ENCODE results near the gene EPHA7. TPM values are rescaled to one million over a fixed set of nuclear protein-coding genes. Genes with fewer than 3 reads are reported as not detected.

The EPHA7 gene
- total RNA-seq, 1 experiment from 2014 or later = 0.17 TPM

DNA sequence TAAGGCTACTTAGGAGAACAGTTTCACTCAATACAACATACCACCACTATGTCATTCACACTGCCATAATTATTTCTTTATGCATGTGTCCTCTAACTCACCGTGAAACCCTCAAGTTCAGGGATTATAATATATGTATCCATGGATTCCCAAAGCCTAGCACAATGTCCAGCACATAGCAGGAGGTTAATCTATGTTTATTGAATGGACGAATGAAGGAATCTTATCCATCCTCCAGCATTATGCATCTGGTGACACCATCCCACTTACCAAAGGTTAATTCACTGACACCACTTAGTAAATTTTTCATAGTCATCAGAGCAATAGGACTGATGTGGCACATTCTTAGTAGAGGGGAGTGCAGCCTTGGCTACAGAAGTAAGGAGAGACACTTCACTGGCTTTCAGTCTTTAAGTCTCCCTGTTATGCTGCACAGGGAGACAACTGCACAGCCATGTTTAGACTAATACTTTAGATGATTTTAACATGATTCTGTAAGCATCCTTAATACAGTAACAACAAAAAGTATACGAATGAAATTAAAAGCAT, 49.7 kb downstream of the EPHA7 start:
- Mint-ChIP-seq H3K27ac (ENCODE audit: unreplicated experiment) (no peak overlapping the region), H3K9me3 (ENCODE audit: low read depth, unreplicated experiment) (no peaks in the 10 kb centered on the region), H3K36me3 (ENCODE audit: insufficient read depth, unreplicated experiment) (no peaks in the 10 kb centered on the region), H3K4me3 (ENCODE audit: low read depth, unreplicated experiment) (no peak overlapping the region), H3K4me1 (ENCODE audit: low read depth, unreplicated experiment) (no peaks in the 10 kb centered on the region), H3K27me3 (ENCODE audit: unreplicated experiment) (no peaks in the 10 kb centered on the region)
- TF ChIP-seq, protein P1, sequence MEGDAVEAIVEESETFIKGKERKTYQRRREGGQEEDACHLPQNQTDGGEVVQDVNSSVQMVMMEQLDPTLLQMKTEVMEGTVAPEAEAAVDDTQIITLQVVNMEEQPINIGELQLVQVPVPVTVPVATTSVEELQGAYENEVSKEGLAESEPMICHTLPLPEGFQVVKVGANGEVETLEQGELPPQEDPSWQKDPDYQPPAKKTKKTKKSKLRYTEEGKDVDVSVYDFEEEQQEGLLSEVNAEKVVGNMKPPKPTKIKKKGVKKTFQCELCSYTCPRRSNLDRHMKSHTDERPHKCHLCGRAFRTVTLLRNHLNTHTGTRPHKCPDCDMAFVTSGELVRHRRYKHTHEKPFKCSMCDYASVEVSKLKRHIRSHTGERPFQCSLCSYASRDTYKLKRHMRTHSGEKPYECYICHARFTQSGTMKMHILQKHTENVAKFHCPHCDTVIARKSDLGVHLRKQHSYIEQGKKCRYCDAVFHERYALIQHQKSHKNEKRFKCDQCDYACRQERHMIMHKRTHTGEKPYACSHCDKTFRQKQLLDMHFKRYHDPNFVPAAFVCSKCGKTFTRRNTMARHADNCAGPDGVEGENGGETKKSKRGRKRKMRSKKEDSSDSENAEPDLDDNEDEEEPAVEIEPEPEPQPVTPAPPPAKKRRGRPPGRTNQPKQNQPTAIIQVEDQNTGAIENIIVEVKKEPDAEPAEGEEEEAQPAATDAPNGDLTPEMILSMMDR (IDR thresholded peaks at IDR 0.05; ENCODE audit: unreplicated experiment) = no peak
- no peak for DNase-seq
- no TSS peak for BruUV-seq (replicated peaks)
- CTCF ChIA-PET = no interaction called here
- intact Hi-C loops (cut with micrococcal nuclease; ENCODE audit: unreplicated experiment) = no loop called here

- H3K4me3 Mint-ChIP-seq (ENCODE audit: low read depth, unreplicated experiment) = no peak overlapping the region
- no peaks in the 10 kb centered on the region for H3K27me3 Mint-ChIP-seq (ENCODE audit: unreplicated experiment)
These were observed 52.9 kb downstream of the EPHA7 start for GRCh38 chr6:93366506-93366905.

GRCh38 chr6:93365445-93365844, 53.9 kb downstream of the EPHA7 start:
- no peaks in the 10 kb centered on the region for H3K36me3 Mint-ChIP-seq (ENCODE audit: insufficient read depth, unreplicated experiment)
- no peaks in the 10 kb centered on the region for H3K9me3 Mint-ChIP-seq (ENCODE audit: low read depth, unreplicated experiment)
- no peak overlapping the region for H3K27ac Mint-ChIP-seq (ENCODE audit: unreplicated experiment)
- BruUV-seq (replicated peaks) = no TSS peak
- no peaks in the 10 kb centered on the region for H3K4me1 Mint-ChIP-seq (ENCODE audit: low read depth, unreplicated experiment)
- TF ChIP-seq, protein P1 (IDR thresholded peaks at IDR 0.05; ENCODE audit: unreplicated experiment) = no peak
- CTCF ChIA-PET = no interaction called here
- no peak overlapping the region for H3K4me3 Mint-ChIP-seq (ENCODE audit: low read depth, unreplicated experiment)
- no peaks in the 10 kb centered on the region for H3K27me3 Mint-ChIP-seq (ENCODE audit: unreplicated experiment)
- intact Hi-C loops (cut with micrococcal nuclease; ENCODE audit: unreplicated experiment) = no loop called here
- no peak for DNase-seq

More at GRCh38 chr6:93366506-93366905, 52.9 kb downstream of the EPHA7 start:
- BruUV-seq (replicated peaks) = no TSS peak
- H3K36me3 Mint-ChIP-seq (ENCODE audit: insufficient read depth, unreplicated experiment) = no peaks in the 10 kb centered on the region
- TF ChIP-seq, protein P1 (IDR thresholded peaks at IDR 0.05; ENCODE audit: unreplicated experiment) = no peak
- no peak overlapping the region for H3K27ac Mint-ChIP-seq (ENCODE audit: unreplicated experiment)
- H3K4me1 Mint-ChIP-seq (ENCODE audit: low read depth, unreplicated experiment) = no peaks in the 10 kb centered on the region
- no peak for DNase-seq
- no peaks in the 10 kb centered on the region for H3K9me3 Mint-ChIP-seq (ENCODE audit: low read depth, unreplicated experiment)
- intact Hi-C loops (cut with micrococcal nuclease; ENCODE audit: unreplicated experiment) = no loop called here
- CTCF ChIA-PET = no interaction called here

GRCh38 chr6:93358435-93358834, 60.9 kb downstream of the EPHA7 start:
- TF ChIP-seq, protein P1 (IDR thresholded peaks at IDR 0.05; ENCODE audit: unreplicated experiment) = no peak
- no peak for DNase-seq
- Mint-ChIP-seq H3K9me3 (ENCODE audit: low read depth, unreplicated experiment) (peaks cover 3% of the 10 kb centered on the region), H3K27ac (ENCODE audit: unreplicated experiment) (no peak overlapping the region), H3K36me3 (ENCODE audit: insufficient read depth, unreplicated experiment) (no peaks in the 10 kb centered on the region), H3K4me1 (ENCODE audit: low read depth, unreplicated experiment) (no peaks in the 10 kb centered on the region), H3K27me3 (ENCODE audit: unreplicated experiment) (no peaks in the 10 kb centered on the region), H3K4me3 (ENCODE audit: low read depth, unreplicated experiment) (no peak overlapping the region)
- CTCF ChIA-PET = interaction anchor here (0.5 kb wide), 1 partner anchor 168 kb away, joined by 4 read pairs; no protein-coding TSS in a partner anchor
- no TSS peak for BruUV-seq (replicated peaks)
- intact Hi-C loops (cut with micrococcal nuclease; ENCODE audit: unreplicated experiment) = no loop called here
